ENCODE measurements around the gene FUCA1. TPM values are rescaled to one million over a fixed set of nuclear protein-coding genes. Genes with fewer than 3 reads are reported as not detected.

Gene FUCA1
- total RNA-seq, 1 donor from 2014 or later: 21.1 TPM

GRCh38 chr1:23795676-23796465 lies 72.2 kb downstream of the FUCA1 start:
- Histone ChIP-seq H3K4me3 (ENCODE audit: low read depth, low read length) (no peak overlapping the region), H3K36me3 (ENCODE audit: control insufficient read depth, insufficient read depth, low read length) (peaks cover 40% of the 10 kb centered on the region), H3K27me3 (ENCODE audit: control insufficient read depth, insufficient read depth, low read length) (no peaks in the 10 kb centered on the region)
- TF ChIP-seq, protein P1, sequence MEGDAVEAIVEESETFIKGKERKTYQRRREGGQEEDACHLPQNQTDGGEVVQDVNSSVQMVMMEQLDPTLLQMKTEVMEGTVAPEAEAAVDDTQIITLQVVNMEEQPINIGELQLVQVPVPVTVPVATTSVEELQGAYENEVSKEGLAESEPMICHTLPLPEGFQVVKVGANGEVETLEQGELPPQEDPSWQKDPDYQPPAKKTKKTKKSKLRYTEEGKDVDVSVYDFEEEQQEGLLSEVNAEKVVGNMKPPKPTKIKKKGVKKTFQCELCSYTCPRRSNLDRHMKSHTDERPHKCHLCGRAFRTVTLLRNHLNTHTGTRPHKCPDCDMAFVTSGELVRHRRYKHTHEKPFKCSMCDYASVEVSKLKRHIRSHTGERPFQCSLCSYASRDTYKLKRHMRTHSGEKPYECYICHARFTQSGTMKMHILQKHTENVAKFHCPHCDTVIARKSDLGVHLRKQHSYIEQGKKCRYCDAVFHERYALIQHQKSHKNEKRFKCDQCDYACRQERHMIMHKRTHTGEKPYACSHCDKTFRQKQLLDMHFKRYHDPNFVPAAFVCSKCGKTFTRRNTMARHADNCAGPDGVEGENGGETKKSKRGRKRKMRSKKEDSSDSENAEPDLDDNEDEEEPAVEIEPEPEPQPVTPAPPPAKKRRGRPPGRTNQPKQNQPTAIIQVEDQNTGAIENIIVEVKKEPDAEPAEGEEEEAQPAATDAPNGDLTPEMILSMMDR (IDR thresholded peaks at IDR 0.05; ENCODE audit: insufficient read depth, low read length, severe bottlenecking): no peak
- no peak for DNase-seq (ENCODE audit: low read depth)
- no peak for FAIRE-seq

Other genes with a start within 250 kb of the FUCA1 start
- gene RPL11, start 176.5 kb downstream of the FUCA1 start, total RNA-seq: 1,896 and 1,988 TPM in 2 replicates
- 16.8 and 19.6 TPM in 2 replicates for gene ELOA, start 124.8 kb downstream of the FUCA1 start, total RNA-seq
- gene PITHD1, start 89.9 kb downstream of the FUCA1 start, total RNA-seq: 54.2 and 66.1 TPM in 2 replicates
- gene LYPLA2, start 77.1 kb downstream of the FUCA1 start, total RNA-seq: 41.9 and 42.6 TPM in 2 replicates
- gene GALE, start 67.5 kb downstream of the FUCA1 start, total RNA-seq: 108 and 130 TPM in 2 replicates
- gene HMGCL, start 42.9 kb downstream of the FUCA1 start, total RNA-seq: 46.6 and 69.9 TPM in 2 replicates
- gene CNR2, start 45.1 kb upstream of the FUCA1 start, total RNA-seq: not detected in 2 replicates
- 87.9 and 89.8 TPM in 2 replicates for gene PNRC2, start 91.5 kb upstream of the FUCA1 start, total RNA-seq
- 52.1 and 53.4 TPM in 2 replicates for gene SRSF10, start 112.0 kb upstream of the FUCA1 start, total RNA-seq
- under 0.01 and 0.13 TPM in 2 replicates for gene MYOM3, start 243.8 kb upstream of the FUCA1 start, total RNA-seq

Data from bronchial epithelial cell (primary cell).